ENCODE measurements around the gene TMEM132E.

DNA sequence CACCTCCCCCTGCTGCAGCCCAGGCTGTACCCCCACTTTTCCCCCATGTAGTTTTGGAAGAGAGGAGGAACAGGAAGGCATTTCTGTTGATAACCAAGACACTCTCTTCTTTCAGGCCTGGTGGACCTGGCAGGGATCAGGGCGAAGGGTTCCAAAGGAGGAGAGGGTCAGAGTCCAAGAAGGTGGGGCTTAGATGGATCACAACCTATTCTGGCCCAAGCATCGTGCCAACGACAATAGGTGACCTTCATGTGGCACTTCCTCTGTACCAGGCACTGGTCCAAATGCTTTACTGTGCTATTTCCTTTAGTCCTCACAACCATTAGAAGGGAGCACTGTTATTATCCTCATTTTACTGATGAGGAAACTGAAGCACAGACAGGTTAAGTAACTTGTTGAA lies 84.3 kb downstream of the TMEM132E start:
- TF ChIP-seq, protein P1, sequence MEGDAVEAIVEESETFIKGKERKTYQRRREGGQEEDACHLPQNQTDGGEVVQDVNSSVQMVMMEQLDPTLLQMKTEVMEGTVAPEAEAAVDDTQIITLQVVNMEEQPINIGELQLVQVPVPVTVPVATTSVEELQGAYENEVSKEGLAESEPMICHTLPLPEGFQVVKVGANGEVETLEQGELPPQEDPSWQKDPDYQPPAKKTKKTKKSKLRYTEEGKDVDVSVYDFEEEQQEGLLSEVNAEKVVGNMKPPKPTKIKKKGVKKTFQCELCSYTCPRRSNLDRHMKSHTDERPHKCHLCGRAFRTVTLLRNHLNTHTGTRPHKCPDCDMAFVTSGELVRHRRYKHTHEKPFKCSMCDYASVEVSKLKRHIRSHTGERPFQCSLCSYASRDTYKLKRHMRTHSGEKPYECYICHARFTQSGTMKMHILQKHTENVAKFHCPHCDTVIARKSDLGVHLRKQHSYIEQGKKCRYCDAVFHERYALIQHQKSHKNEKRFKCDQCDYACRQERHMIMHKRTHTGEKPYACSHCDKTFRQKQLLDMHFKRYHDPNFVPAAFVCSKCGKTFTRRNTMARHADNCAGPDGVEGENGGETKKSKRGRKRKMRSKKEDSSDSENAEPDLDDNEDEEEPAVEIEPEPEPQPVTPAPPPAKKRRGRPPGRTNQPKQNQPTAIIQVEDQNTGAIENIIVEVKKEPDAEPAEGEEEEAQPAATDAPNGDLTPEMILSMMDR (IDR thresholded peaks at IDR 0.05; ENCODE audit: low read length) = no peak
- TF ChIP-seq EZH2 (IDR thresholded peaks at IDR 0.05; ENCODE audit: borderline replicate concordance, low read length) = no peak
